GM23338 (cell line): Measurements from ENCODE around the gene VPS52.

Source experiments
- CREB1 ChIP-seq: fragments of 250-450 bp; sonication (Bioruptor Pico); IDR thresholded peaks from 2 replicates; pipeline ENCODE4 v1.5.0; 2020; ENCODE audit warnings: low read depth, mild to moderate bottlenecking, moderate library complexity
- CTCF ChIP-seq, 2 experiments: fragments of 200-600 bp in 1 of 2; sonication (generic) in 1 of 2; conservative IDR thresholded peaks; 2 replicates each; pipeline versions ENCODE4 v1.5.1 to v1.6.1; 2016 to 2017; ENCODE audit warnings: antibody characterized with exemption in 2 of 2, low read depth in 2 of 2, mild to moderate bottlenecking in 2 of 2, moderate library complexity in 1 of 2
- ETS1 ChIP-seq: IDR thresholded peaks from 2 replicates; pipeline ENCODE4 v1.6.1; 2016; ENCODE audit warnings: antibody characterized with exemption
- EZH2 ChIP-seq: fragments of 200-600 bp; sonication (generic); IDR thresholded peaks from one replicate; pipeline ENCODE4 v1.8.0; 2017; ENCODE audit warnings: antibody characterized with exemption, mild to moderate bottlenecking, low read depth; ENCODE audit not compliant: unreplicated experiment
- EZH2phosphoT487 ChIP-seq: fragments of 200-600 bp; sonication (generic); IDR thresholded peaks from one replicate; pipeline ENCODE4 v1.8.1; 2018; ENCODE audit warnings: antibody characterized with exemption; ENCODE audit not compliant: unreplicated experiment
- JUNB ChIP-seq: IDR thresholded peaks from one replicate; pipeline ENCODE4 v1.6.1; 2016; ENCODE audit warnings: antibody characterized with exemption; ENCODE audit not compliant: unreplicated experiment
- NANOG ChIP-seq: IDR thresholded peaks from 2 replicates; pipeline ENCODE4 v1.6.1; 2016; ENCODE audit warnings: antibody characterized with exemption, borderline replicate concordance
- POLR2AphosphoS5 ChIP-seq: IDR thresholded peaks from 2 replicates; pipeline ENCODE4 v1.6.1; 2016; ENCODE audit warnings: antibody characterized with exemption, low read depth
- ZNF114 ChIP-seq: fragments of 250-450 bp; sonication (Bioruptor Pico); IDR thresholded peaks from 2 replicates; pipeline ENCODE4 v1.5.0; 2020; ENCODE audit warnings: mild to moderate bottlenecking, moderate library complexity
- TF ChIP-seq, protein P1 (sequence below): IDR thresholded peaks from one replicate; pipeline ENCODE4 v1.6.1; 2018; ENCODE audit warnings: antibody characterized with exemption; ENCODE audit not compliant: unreplicated experiment
- TF ChIP-seq, protein P2 (sequence below): fragments of 250-450 bp; sonication (Bioruptor Pico); IDR thresholded peaks from 2 replicates; pipeline ENCODE4 v1.5.0; 2020; ENCODE audit warnings: mild to moderate bottlenecking, moderate library complexity

DNA sequence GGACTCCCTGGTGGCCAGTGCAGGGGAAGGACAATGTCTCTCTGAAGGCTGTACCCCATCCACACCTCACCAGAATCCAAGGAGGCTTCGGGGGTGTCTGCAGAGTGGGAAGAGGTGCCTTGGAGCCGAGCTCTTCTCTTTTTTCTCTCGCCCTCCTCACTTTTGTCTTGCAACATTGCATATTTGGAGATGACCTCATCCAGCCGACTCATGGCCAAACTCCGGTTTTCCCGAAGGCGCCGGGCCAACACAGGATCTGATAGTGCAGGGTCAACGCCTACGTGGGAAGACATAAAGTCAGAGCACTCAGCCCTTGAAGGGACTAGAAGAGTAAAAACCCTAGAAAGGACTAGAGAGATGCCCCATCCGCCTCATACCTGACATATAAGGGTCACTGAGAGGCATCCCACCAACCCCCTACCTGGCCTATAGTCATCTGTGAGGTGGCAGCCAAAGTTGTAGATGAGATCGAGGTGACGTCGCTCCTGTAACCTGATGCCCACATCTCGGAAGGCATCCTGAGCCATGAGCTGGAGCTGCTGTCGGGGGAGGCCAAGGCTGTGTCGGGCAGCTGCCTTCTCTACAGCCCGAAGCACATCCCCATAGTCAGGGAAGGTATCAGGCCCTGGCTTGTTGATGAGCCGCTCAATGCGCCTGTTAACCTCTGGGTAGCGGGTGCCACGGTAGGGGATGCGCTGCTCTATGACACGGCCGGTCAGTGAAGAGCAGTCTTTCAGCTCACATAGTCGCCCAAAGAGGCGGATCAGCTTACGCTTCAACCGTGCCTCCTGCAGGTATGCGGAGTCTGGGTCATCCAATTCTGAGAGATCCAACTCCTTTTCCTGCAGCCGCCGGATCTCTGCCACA lies 48.9 kb upstream of the VPS52 start:
- TF ChIP-seq EZH2phosphoT487 (no peak), CTCF (conservative IDR thresholded peaks at IDR 0.05; ENCODE audit: low read depth in 2 of 2) (no peak), CREB1 (CRISPR knock-in tag) (no peak), EZH2 (no peak), POLR2AphosphoS5 (no peak), NANOG (no peak), JUNB (no peak), ZNF114 (CRISPR knock-in tag) (no peak), ETS1 (no peak)
- TF ChIP-seq, protein P1, sequence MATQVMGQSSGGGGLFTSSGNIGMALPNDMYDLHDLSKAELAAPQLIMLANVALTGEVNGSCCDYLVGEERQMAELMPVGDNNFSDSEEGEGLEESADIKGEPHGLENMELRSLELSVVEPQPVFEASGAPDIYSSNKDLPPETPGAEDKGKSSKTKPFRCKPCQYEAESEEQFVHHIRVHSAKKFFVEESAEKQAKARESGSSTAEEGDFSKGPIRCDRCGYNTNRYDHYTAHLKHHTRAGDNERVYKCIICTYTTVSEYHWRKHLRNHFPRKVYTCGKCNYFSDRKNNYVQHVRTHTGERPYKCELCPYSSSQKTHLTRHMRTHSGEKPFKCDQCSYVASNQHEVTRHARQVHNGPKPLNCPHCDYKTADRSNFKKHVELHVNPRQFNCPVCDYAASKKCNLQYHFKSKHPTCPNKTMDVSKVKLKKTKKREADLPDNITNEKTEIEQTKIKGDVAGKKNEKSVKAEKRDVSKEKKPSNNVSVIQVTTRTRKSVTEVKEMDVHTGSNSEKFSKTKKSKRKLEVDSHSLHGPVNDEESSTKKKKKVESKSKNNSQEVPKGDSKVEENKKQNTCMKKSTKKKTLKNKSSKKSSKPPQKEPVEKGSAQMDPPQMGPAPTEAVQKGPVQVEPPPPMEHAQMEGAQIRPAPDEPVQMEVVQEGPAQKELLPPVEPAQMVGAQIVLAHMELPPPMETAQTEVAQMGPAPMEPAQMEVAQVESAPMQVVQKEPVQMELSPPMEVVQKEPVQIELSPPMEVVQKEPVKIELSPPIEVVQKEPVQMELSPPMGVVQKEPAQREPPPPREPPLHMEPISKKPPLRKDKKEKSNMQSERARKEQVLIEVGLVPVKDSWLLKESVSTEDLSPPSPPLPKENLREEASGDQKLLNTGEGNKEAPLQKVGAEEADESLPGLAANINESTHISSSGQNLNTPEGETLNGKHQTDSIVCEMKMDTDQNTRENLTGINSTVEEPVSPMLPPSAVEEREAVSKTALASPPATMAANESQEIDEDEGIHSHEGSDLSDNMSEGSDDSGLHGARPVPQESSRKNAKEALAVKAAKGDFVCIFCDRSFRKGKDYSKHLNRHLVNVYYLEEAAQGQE: no peak
- TF ChIP-seq, protein P2, sequence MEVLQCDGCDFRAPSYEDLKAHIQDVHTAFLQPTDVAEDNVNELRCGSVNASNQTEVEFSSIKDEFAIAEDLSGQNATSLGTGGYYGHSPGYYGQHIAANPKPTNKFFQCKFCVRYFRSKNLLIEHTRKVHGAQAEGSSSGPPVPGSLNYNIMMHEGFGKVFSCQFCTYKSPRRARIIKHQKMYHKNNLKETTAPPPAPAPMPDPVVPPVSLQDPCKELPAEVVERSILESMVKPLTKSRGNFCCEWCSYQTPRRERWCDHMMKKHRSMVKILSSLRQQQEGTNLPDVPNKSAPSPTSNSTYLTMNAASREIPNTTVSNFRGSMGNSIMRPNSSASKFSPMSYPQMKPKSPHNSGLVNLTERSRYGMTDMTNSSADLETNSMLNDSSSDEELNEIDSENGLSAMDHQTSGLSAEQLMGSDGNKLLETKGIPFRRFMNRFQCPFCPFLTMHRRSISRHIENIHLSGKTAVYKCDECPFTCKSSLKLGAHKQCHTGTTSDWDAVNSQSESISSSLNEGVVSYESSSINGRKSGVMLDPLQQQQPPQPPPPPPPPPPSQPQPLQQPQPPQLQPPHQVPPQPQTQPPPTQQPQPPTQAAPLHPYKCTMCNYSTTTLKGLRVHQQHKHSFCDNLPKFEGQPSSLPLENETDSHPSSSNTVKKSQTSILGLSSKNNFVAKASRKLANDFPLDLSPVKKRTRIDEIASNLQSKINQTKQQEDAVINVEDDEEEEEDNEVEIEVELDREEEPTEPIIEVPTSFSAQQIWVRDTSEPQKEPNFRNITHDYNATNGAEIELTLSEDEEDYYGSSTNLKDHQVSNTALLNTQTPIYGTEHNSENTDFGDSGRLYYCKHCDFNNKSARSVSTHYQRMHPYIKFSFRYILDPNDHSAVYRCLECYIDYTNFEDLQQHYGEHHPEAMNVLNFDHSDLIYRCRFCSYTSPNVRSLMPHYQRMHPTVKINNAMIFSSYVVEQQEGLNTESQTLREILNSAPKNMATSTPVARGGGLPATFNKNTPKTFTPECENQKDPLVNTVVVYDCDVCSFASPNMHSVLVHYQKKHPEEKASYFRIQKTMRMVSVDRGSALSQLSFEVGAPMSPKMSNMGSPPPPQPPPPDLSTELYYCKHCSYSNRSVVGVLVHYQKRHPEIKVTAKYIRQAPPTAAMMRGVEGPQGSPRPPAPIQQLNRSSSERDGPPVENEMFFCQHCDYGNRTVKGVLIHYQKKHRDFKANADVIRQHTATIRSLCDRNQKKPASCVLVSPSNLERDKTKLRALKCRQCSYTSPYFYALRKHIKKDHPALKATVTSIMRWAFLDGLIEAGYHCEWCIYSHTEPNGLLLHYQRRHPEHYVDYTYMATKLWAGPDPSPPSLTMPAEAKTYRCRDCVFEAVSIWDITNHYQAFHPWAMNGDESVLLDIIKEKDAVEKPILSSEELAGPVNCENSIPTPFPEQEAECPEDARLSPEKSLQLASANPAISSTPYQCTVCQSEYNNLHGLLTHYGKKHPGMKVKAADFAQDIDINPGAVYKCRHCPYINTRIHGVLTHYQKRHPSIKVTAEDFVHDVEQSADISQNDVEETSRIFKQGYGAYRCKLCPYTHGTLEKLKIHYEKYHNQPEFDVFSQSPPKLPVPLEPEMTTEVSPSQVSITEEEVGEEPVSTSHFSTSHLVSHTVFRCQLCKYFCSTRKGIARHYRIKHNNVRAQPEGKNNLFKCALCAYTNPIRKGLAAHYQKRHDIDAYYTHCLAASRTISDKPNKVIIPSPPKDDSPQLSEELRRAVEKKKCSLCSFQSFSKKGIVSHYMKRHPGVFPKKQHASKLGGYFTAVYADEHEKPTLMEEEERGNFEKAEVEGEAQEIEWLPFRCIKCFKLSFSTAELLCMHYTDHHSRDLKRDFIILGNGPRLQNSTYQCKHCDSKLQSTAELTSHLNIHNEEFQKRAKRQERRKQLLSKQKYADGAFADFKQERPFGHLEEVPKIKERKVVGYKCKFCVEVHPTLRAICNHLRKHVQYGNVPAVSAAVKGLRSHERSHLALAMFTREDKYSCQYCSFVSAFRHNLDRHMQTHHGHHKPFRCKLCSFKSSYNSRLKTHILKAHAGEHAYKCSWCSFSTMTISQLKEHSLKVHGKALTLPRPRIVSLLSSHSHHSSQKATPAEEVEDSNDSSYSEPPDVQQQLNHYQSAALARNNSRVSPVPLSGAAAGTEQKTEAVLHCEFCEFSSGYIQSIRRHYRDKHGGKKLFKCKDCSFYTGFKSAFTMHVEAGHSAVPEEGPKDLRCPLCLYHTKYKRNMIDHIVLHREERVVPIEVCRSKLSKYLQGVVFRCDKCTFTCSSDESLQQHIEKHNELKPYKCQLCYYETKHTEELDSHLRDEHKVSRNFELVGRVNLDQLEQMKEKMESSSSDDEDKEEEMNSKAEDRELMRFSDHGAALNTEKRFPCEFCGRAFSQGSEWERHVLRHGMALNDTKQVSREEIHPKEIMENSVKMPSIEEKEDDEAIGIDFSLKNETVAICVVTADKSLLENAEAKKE (CRISPR knock-in tag): no peak
